SK-N-SH treated with all-trans-retinoic acid at 6 μM for 48 hours (cell line): Measurements from ENCODE around the gene CELA1.

Experiments used
- ATAC-seq: fragments of 200-7000 bp; cut with Tn5 transposase; 3 replicates; pipeline ENCODE4 v1.9.1; 2020; ENCODE audit warnings: mild to moderate bottlenecking, moderate library complexity
- ARNTL ChIP-seq: fragments of 450-650 bp; formaldehyde crosslinking; IDR thresholded peaks from 2 replicates; pipeline ENCODE4 v1.5.0; 2020; ENCODE audit warnings: low read depth, mild to moderate bottlenecking, moderate library complexity, borderline replicate concordance
- BACH2 ChIP-seq: fragments of 250-450 bp; sonication (Bioruptor Pico); IDR thresholded peaks from 2 replicates; pipeline ENCODE4 v1.9.0; 2021; ENCODE audit warnings: mild to moderate bottlenecking, borderline replicate concordance
- CSDC2 ChIP-seq: fragments of 250-450 bp; sonication (Bioruptor Pico); IDR thresholded peaks from 2 replicates; pipeline ENCODE4 v1.5.0; 2020; ENCODE audit warnings: mild to moderate bottlenecking, moderate library complexity
- ESRRG ChIP-seq: fragments of 250-450 bp; sonication (Bioruptor Pico); IDR thresholded peaks from 2 replicates; pipeline ENCODE4 v1.6.1; 2021; ENCODE audit warnings: mild to moderate bottlenecking
- GLIS3 ChIP-seq: fragments of 250-450 bp; sonication (Bioruptor Pico); IDR thresholded peaks from 2 replicates; pipeline ENCODE4 v1.5.0; 2020; ENCODE audit warnings: mild to moderate bottlenecking, moderate library complexity
- ISL1 ChIP-seq: fragments of 250-450 bp; sonication (Bioruptor Pico); IDR thresholded peaks from 2 replicates; pipeline ENCODE4 v2.1.2; 2022; ENCODE audit warnings: mild to moderate bottlenecking, moderate library complexity
- OSR1 ChIP-seq: fragments of 250-450 bp; sonication (Bioruptor Pico); IDR thresholded peaks from 2 replicates; pipeline ENCODE4 v1.8.0; 2022; ENCODE audit warnings: moderate library complexity, mild to moderate bottlenecking, inconsistent platforms
- PPARA ChIP-seq: fragments of 250-450 bp; sonication (Bioruptor Pico); IDR thresholded peaks from 2 replicates; pipeline ENCODE4 v1.5.0; 2020; ENCODE audit warnings: mild to moderate bottlenecking, borderline replicate concordance
- RARB ChIP-seq: fragments of 250-450 bp; sonication (Bioruptor Pico); IDR thresholded peaks from 2 replicates; pipeline ENCODE4 v1.8.0; 2021; ENCODE audit warnings: mild to moderate bottlenecking, moderate library complexity
- SNAI2 ChIP-seq: fragments of 250-450 bp; sonication (Bioruptor Pico); IDR thresholded peaks from 2 replicates; pipeline ENCODE4 v1.5.0; 2020; ENCODE audit warnings: mild to moderate bottlenecking, moderate library complexity
- TCF4 ChIP-seq: fragments of 250-450 bp; sonication (Bioruptor Pico); IDR thresholded peaks from 2 replicates; pipeline ENCODE4 v1.8.0; 2021; ENCODE audit warnings: mild to moderate bottlenecking, moderate library complexity, borderline replicate concordance
- TOX ChIP-seq: fragments of 250-450 bp; sonication (Bioruptor Pico); IDR thresholded peaks from 2 replicates; pipeline ENCODE4 v1.8.0; 2021; ENCODE audit warnings: mild to moderate bottlenecking, moderate library complexity, borderline replicate concordance
- ZC3H10 ChIP-seq: fragments of 250-450 bp; sonication (Bioruptor Pico); IDR thresholded peaks from 2 replicates; pipeline ENCODE4 v1.5.1; 2021; ENCODE audit warnings: mild to moderate bottlenecking, moderate library complexity
- ZFP30 ChIP-seq: fragments of 450-650 bp; formaldehyde crosslinking; IDR thresholded peaks from 2 replicates; pipeline ENCODE4 v1.5.0; 2022; ENCODE audit warnings: mild to moderate bottlenecking, moderate library complexity
- ZNF565 ChIP-seq: fragments of 450-650 bp; formaldehyde crosslinking; conservative IDR thresholded peaks from 2 replicates; pipeline ENCODE4 v1.5.0; 2020; ENCODE audit warnings: low read depth, mild to moderate bottlenecking, moderate library complexity
- ZNF70 ChIP-seq: fragments of 450-650 bp; formaldehyde crosslinking; IDR thresholded peaks from 2 replicates; pipeline ENCODE4 v1.5.0; 2020; ENCODE audit warnings: mild to moderate bottlenecking, moderate library complexity
- ZNF8 ChIP-seq: fragments of 450-650 bp; formaldehyde crosslinking; IDR thresholded peaks from 2 replicates; pipeline ENCODE4 v1.5.0; 2020; ENCODE audit warnings: mild to moderate bottlenecking, moderate library complexity
- TF ChIP-seq, protein P1 (sequence below): fragments of 250-450 bp; sonication (Bioruptor Pico); IDR thresholded peaks from 2 replicates; pipeline ENCODE4 v1.8.0; 2021; ENCODE audit warnings: low read depth, mild to moderate bottlenecking, moderate library complexity, borderline replicate concordance
- TF ChIP-seq, protein P2 (sequence below): fragments of 250-450 bp; sonication (Bioruptor Pico); IDR thresholded peaks from 2 replicates; pipeline ENCODE4 v1.5.1; 2020; ENCODE audit warnings: low read depth, mild to moderate bottlenecking, moderate library complexity
- TF ChIP-seq, protein P3 (sequence below): fragments of 250-450 bp; sonication (Bioruptor Pico); IDR thresholded peaks from 2 replicates; pipeline ENCODE4 v1.5.1; 2021; ENCODE audit warnings: mild to moderate bottlenecking, moderate library complexity

Gene CELA1

DNA sequence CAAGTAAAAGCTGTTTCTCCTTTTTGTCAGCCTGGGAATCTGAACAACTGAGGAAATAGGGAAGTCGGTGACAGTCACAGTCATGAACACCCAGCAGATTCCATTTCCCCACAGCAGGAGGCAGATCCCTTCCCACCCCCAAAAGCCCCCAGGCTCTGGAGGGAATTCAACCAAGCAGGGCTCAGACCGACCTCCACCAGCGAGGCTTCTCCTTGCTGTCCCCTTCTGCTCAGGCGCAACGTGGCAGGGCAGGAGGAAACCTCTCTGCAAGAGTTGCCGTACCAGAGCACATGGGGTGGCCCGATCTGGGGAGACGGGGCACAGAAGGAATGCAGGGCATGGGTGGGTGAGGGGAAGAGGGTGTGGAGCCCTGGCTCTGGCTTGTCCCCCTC, 44.4 kb upstream of the CELA1 start:
- peak; percentile 10 for ATAC-seq

DNA sequence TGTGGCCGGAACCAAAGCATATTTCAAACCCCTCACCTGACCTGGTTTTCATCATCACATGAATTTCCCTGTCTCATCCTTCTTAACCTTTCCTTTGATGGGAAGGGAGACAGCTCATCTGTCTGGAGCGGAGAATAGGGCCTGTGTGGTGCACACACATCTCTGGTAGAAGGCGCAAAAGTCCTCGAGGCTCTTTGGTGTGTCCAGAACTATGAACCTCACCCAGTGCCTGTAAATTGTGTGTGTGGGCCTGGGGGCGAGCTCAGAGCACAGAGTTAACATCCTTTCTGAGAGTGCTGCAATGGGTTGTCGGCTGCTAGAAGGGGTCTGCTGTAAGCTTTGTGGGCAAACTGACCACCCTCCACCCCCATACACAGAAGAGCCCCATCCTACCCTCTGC, 44.0 kb upstream of the CELA1 start:
- ATAC-seq = no peak
- TF ChIP-seq ZNF70 (CRISPR knock-in tag) = no peak
- TF ChIP-seq ISL1 = no peak
- no peak for TF ChIP-seq RARB (CRISPR knock-in tag)
- TF ChIP-seq ZNF8 (CRISPR knock-in tag) = no peak
- TF ChIP-seq CSDC2 (CRISPR knock-in tag) = no peak
- TF ChIP-seq PPARA (CRISPR knock-in tag) = no peak
- TF ChIP-seq, protein P1, sequence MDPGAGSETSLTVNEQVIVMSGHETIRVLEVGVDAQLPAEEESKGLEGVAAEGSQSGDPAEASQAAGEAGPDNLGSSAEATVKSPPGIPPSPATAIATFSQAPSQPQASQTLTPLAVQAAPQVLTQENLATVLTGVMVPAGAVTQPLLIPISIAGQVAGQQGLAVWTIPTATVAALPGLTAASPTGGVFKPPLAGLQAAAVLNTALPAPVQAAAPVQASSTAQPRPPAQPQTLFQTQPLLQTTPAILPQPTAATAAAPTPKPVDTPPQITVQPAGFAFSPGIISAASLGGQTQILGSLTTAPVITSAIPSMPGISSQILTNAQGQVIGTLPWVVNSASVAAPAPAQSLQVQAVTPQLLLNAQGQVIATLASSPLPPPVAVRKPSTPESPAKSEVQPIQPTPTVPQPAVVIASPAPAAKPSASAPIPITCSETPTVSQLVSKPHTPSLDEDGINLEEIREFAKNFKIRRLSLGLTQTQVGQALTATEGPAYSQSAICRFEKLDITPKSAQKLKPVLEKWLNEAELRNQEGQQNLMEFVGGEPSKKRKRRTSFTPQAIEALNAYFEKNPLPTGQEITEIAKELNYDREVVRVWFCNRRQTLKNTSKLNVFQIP (CRISPR knock-in tag) = no peak

More for the DNA sequence above, 44.4 kb upstream of the CELA1 start:
- TF ChIP-seq PPARA (CRISPR knock-in tag) (no peak), OSR1 (no peak)
- TF ChIP-seq, all 23 proteins: peak for 0

DNA sequence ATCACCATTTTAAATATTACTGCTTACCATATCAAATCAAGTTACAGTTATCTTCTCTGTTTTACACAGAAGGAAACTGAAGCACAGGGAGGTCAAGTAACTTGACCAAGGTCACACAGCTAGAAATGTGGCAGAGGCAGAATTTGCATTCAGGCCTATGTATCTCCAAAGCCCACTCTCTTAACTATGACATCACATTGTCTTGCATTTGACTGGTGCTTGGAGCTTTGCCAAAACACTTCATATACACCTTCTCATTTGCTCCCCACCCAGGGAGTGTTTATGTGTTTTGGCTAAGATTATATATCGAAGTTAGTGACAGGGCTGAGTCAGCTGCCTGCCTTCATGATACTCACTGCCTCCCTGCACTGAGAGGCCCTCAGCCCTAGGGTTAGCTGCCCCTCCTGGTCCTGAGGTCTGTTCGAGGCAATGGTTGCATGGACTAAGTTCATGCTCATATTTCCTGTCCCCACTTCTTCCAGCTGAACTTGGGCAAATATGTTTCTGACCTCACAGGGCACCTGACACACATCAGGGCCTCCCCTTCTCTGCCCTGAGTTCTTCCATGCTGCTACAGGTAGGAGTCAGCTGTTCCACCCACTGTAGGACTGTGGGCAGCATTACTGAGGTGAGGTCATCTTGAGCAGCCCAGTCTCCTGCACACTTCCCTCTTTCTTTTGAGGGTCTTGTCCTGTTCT, 43.0 kb upstream of the CELA1 start:
- TF ChIP-seq, protein P2, sequence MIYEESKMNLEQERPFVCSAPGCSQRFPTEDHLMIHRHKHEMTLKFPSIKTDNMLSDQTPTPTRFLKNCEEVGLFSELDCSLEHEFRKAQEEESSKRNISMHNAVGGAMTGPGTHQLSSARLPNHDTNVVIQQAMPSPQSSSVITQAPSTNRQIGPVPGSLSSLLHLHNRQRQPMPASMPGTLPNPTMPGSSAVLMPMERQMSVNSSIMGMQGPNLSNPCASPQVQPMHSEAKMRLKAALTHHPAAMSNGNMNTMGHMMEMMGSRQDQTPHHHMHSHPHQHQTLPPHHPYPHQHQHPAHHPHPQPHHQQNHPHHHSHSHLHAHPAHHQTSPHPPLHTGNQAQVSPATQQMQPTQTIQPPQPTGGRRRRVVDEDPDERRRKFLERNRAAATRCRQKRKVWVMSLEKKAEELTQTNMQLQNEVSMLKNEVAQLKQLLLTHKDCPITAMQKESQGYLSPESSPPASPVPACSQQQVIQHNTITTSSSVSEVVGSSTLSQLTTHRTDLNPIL = no peak
- TF ChIP-seq ZNF70 (CRISPR knock-in tag) = no peak
- TF ChIP-seq, protein P3, sequence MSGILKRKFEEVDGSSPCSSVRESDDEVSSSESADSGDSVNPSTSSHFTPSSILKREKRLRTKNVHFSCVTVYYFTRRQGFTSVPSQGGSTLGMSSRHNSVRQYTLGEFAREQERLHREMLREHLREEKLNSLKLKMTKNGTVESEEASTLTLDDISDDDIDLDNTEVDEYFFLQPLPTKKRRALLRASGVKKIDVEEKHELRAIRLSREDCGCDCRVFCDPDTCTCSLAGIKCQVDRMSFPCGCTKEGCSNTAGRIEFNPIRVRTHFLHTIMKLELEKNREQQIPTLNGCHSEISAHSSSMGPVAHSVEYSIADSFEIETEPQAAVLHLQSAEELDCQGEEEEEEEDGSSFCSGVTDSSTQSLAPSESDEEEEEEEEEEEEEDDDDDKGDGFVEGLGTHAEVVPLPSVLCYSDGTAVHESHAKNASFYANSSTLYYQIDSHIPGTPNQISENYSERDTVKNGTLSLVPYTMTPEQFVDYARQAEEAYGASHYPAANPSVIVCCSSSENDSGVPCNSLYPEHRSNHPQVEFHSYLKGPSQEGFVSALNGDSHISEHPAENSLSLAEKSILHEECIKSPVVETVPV = no peak
- TF ChIP-seq ZNF8 (CRISPR knock-in tag) = no peak
- no peak for TF ChIP-seq ZNF565 (CRISPR knock-in tag)
- no peak for TF ChIP-seq TOX
- no peak for TF ChIP-seq ZC3H10 (CRISPR knock-in tag)
- TF ChIP-seq GLIS3 (CRISPR knock-in tag) = no peak
- TF ChIP-seq, protein P1 (CRISPR knock-in tag) = no peak
- ATAC-seq = peak; percentile 9; the same call in 1 of the 3 replicates

DNA sequence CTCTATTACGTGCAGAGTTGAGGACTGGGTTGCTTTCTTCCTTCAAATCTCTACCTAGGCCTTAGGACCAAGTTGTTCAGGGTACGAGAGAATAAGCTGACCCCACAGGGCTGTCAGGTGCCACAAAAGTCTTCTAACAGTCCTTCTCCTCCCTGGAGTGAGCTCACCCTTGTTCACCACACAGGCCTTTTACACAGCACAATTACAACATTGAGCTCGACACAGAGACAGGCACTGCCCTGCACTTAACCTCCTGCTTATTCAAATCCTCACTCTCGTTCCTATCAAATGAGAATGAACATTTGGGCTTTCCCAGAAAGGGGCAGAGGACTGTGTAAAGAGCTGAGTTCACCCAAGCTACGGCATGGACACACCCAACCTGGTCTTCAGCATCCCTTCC, 42.4 kb upstream of the CELA1 start:
- TF ChIP-seq ZC3H10 (CRISPR knock-in tag) (no peak), BACH2 (CRISPR knock-in tag) (no peak), ARNTL (CRISPR knock-in tag) (no peak), GLIS3 (CRISPR knock-in tag) (no peak), ESRRG (CRISPR knock-in tag) (no peak), TCF4 (CRISPR knock-in tag) (no peak), TOX (no peak), OSR1 (no peak), ZFP30 (CRISPR knock-in tag) (no peak), ISL1 (no peak)
- ATAC-seq = no peak

DNA sequence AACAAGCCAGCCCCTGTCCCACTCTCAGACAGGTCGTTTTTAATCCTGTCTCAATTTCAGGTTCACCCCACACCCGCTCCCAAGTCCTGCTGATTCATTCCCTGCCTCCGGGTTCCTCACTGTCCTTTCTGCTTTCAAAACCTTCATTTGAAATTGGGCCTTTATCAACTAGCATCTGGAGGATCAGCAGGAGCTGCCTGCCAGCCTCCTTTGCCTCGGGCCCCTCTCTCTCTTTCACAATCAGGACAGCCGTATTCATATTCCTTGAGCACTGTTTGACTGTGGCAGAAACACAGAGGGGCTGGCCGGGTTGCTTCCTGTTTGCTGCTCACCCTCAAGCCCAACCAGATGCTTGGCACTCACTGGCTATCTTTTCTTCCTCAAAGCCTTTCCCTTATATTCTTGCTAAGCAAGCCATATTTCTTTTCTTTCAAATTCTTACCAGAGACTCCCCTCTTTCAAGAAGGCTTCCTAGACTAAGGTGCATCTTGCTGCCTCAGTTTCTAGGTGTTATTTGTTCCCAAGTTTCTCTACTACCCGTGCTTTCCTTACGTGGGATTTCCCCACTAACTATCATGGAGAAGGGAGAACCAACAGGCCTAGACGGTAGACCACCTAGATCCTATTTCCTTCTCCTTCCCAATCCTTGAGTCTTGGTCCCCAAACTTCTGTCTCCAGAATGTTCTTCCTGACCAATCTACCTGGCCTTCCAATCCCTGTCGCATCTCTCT, 41.8 kb upstream of the CELA1 start:
- peak; percentile 55 for ATAC-seq
- no peak for TF ChIP-seq TCF4 (CRISPR knock-in tag)
- no peak for TF ChIP-seq ESRRG (CRISPR knock-in tag)
- peak; percentile 23; the same call in 1 of the 2 replicates for TF ChIP-seq ISL1
- TF ChIP-seq, protein P2 = no peak
- peak; percentile 72; the same call in 1 of the 2 replicates for TF ChIP-seq SNAI2 (CRISPR knock-in tag)
- TF ChIP-seq ZNF70 (CRISPR knock-in tag) = 0 out of 2 replicates have a peak, but pooled peaks have one; percentile 13
- no peak for TF ChIP-seq ZNF8 (CRISPR knock-in tag)
- TF ChIP-seq CSDC2 (CRISPR knock-in tag) = no peak
- no peak for TF ChIP-seq PPARA (CRISPR knock-in tag)
- no peak for TF ChIP-seq TOX
- TF ChIP-seq, protein P3 = no peak
- no peak for TF ChIP-seq ZNF565 (CRISPR knock-in tag)
- TF ChIP-seq, protein P1 (CRISPR knock-in tag) = no peak
